ENCODE data around the gene ARRB2. TPM values are rescaled to one million over a fixed set of nuclear protein-coding genes. Genes with fewer than 3 reads are reported as not detected.
A peak's percentile ranks its signal among the peaks of the same experiment; 100 is the strongest.

The ARRB2 gene
- total and polyA plus RNA-seq, 4 experiments from 2014 or later, result 54.5 to 341 (median 198) TPM

DNA sequence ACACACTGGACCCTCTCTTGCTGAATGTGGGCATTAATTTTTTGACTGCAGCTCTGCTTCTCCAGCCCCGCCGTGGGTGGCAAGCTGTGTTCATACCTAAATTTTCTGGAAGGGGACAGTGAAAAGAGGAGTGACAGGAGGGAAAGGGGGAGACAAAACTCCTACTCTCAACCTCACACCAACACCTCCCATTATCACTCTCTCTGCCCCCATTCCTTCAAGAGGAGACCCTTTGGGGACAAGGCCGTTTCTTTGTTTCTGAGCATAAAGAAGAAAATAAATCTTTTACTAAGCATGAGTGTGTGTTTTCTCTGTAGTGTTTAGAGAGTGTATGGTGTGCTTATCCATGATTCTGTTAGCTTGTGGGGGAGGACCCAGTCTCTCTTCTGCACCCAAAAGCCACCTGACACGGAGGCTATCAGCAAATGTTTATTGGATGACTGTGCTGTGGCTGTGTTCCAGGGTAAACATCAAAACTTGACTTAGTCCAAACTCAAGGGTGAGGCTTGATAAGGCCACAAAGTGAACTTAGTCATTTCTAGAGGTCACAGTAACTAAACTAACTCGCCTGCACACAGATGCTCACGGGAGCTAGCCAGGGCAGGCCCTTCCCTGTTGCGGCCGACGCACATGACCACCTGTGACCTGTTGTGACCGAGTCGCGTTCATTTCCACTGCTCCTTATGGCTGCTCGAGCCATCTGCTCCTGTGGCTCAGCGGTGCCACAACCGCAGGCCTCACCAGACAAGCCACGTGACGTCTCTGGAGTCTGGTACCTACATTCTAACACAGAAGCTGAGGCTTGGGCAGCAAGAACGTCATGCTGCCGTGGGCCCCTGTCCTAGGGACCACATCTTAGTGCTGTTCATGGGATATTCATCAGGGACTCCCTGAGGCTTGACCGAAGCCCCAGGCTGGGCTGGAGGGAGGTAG is 11.0 kb downstream of the ARRB2 start:
- H3K4me3 Mint-ChIP-seq, result peak overlapping the region in 1 of 8 donors; percentile 20
- ChIA-PET POLR2A (ENCODE audit: partially characterized antibody) (interaction anchor here (0.5 to 2.9 kb wide), 5 partner anchors 10 to 149 kb away, joined by 3 to 27 read pairs (median 5); partner anchors contain the start of genes ARRB2 and MED11), CTCF (ENCODE audit: partially characterized antibody) (no interaction called here)
- peaks cover 35 to 39% of the 10 kb centered on the region in 2 donors for H3K36me3 Mint-ChIP-seq
- no peak overlapping the region for H3K27ac ChIP-seq (ENCODE audit: low read depth, low read length)
- no peak for DNase-seq
- no peaks in the 10 kb centered on the region for H3K27me3 Mint-ChIP-seq
- H3K9me3 Mint-ChIP-seq, result no peaks in the 10 kb centered on the region
- H3K9me3 ChIP-seq (ENCODE audit: control insufficient read depth in 1 of 2, low read length in 2 of 2), result no peaks in the 10 kb centered on the region
- H3K36me3 ChIP-seq (ENCODE audit: insufficient read depth, low read length), result peaks cover 45% of the 10 kb centered on the region
- H3K4me1 ChIP-seq (ENCODE audit: insufficient read depth, low read length), result peaks cover 6% of the 10 kb centered on the region
- no peak overlapping the region for H3K4me3 ChIP-seq (ENCODE audit: low read length in 2 of 2)
- peak overlapping the region in 6 of 7 donors; percentile 16 to 70 (median 62) for H3K27ac Mint-ChIP-seq
- H3K4me1 Mint-ChIP-seq, result peaks cover 3 to 15% (median 6%) of the 10 kb centered on the region in 4 donors
- intact Hi-C loops (cut with micrococcal nuclease), result no loop called here
- no peaks in the 10 kb centered on the region for H3K27me3 ChIP-seq (ENCODE audit: insufficient read depth, low read length)

DNA sequence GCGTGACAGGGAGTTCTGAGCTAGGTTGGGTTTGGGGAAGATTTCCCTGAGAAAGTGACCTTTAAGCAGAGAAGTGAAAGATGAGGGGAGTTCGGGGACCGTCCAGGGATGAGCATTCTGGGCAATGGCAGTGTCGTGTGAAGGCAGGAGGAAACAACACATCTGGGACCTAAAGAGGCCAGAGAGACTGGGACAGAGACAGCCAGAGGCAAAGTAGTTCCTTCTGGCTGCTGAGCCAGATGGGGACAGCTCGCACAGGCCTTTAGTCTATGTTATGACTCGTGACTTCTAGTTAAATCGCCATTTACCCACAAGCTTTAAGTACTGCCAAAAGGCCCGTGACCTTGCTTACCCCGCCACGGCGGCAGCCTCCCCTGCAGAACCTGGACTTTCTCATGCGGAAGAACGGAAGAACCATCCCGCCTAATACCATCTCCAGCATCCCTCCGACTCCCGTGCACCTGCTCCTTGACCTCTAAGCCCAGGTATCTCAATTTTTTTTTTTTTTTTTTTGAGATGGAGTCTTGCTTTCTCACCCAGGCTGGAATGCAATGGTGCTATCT is 12.3 kb downstream of the ARRB2 start:
- H3K4me3 ChIP-seq (ENCODE audit: low read length in 2 of 2), result no peak overlapping the region
- intact Hi-C loops (cut with micrococcal nuclease), result no loop called here
- peaks cover 27 to 33% of the 10 kb centered on the region in 2 donors for H3K36me3 Mint-ChIP-seq
- H3K4me1 ChIP-seq (ENCODE audit: insufficient read depth, low read length), result no peaks in the 10 kb centered on the region
- peaks cover 33% of the 10 kb centered on the region for H3K36me3 ChIP-seq (ENCODE audit: insufficient read depth, low read length)
- H3K4me1 Mint-ChIP-seq, result peaks cover 0 to 15% (median 4%) of the 10 kb centered on the region in 4 donors
- peak overlapping the region in 4 of 7 donors; percentile 4 to 70 (median 24) for H3K27ac Mint-ChIP-seq
- no peaks in the 10 kb centered on the region for H3K27me3 ChIP-seq (ENCODE audit: insufficient read depth, low read length)
- no peak for DNase-seq
- CTCF ChIA-PET (ENCODE audit: partially characterized antibody), result no interaction called here
- H3K27me3 Mint-ChIP-seq, result no peaks in the 10 kb centered on the region
- no peak overlapping the region for H3K4me3 Mint-ChIP-seq
- H3K27ac ChIP-seq (ENCODE audit: low read depth, low read length), result no peak overlapping the region
- H3K9me3 ChIP-seq (ENCODE audit: control insufficient read depth in 1 of 2, low read length in 2 of 2), result no peaks in the 10 kb centered on the region
- POLR2A ChIA-PET (ENCODE audit: partially characterized antibody), result interaction anchor here (0.8 to 2.9 kb wide), 5 partner anchors 8 to 12 kb away, joined by 3 to 27 read pairs (median 5); partner anchors contain the start of genes ARRB2 and MED11
- no peaks in the 10 kb centered on the region for H3K9me3 Mint-ChIP-seq

DNA sequence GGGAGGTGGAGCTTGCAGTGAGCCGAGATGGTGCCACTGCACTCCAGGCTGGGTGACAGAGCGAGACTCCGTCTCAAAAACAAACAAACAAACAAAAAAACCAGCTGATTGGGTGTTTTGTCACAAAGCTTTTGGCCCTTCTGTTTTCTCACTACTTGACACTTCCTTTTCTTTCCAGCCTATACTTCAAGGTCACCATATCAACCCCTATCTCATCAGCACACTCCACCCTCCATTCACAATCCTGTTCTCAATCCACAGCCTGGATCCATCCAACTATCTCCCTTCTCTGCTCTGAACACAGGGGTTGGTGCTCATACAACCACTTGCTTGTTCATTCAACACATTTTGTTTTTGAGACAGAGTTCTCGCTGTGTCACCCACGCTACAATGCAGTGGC is 14.2 kb downstream of the ARRB2 start:
- Histone ChIP-seq H3K4me3 (ENCODE audit: low read length in 2 of 2) (no peak overlapping the region), H3K36me3 (ENCODE audit: insufficient read depth, low read length) (peaks cover 14% of the 10 kb centered on the region), H3K4me1 (ENCODE audit: insufficient read depth, low read length) (no peaks in the 10 kb centered on the region), H3K9me3 (ENCODE audit: control insufficient read depth in 1 of 2, low read length in 2 of 2) (no peaks in the 10 kb centered on the region), H3K27me3 (ENCODE audit: insufficient read depth, low read length) (no peaks in the 10 kb centered on the region), H3K27ac (ENCODE audit: low read depth, low read length) (no peak overlapping the region)
- Mint-ChIP-seq H3K9me3 (no peaks in the 10 kb centered on the region), H3K4me1 (peaks cover 0 to 15% (median 2%) of the 10 kb centered on the region in 4 donors), H3K27me3 (no peaks in the 10 kb centered on the region), H3K27ac (no peak overlapping the region), H3K4me3 (no peak overlapping the region), H3K36me3 (peaks cover 19 to 20% of the 10 kb centered on the region in 2 donors)
- no peak for DNase-seq
- intact Hi-C loops (cut with micrococcal nuclease), result no loop called here
- CTCF ChIA-PET (ENCODE audit: partially characterized antibody), result no interaction called here
- POLR2A ChIA-PET (ENCODE audit: partially characterized antibody), result interaction anchor here (0.5 to 1.1 kb wide), 4 partner anchors 9 to 240 kb away, joined by 3 to 5 read pairs (median 3); partner anchors contain the start of gene ARRB2

DNA sequence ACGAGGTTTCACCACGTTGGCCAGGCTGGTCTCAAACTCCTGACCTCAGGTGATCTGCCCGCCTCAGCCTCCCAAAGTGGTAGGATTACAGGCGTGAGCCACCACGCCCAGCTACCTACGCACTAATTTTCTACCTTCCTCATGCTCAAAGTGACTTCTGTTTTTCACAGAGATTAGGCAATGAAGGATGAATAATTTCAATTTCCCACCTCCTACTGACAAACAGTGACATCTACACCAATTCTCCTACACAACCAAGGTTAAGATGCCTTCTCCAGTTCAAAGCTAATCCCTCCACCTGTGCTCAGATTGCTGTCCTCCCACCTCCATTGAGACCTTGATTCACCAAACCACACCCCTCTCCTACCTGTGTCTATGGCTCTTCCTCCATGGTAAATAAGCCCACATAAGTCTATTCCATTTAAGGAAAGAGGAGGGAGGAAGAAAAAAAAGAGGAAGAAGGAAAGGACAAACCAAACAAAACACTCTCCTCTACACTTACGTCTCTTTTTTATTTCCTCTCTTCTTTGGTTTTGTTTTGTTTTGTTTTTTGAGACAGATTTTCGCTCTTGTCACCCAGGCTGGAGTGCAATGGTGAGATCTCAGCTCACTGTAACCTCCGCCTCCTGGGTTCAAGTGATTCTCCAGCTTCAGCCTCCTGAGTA is 15.3 kb downstream of the ARRB2 start:
- Mint-ChIP-seq H3K27ac (no peak overlapping the region), H3K4me3 (no peak overlapping the region), H3K4me1 (peaks cover 4 to 19% (median 6%) of the 10 kb centered on the region in 4 donors), H3K36me3 (peaks cover 9 to 12% of the 10 kb centered on the region in 2 donors), H3K9me3 (no peaks in the 10 kb centered on the region), H3K27me3 (no peaks in the 10 kb centered on the region)
- DNase-seq, result no peak
- H3K9me3 ChIP-seq (ENCODE audit: control insufficient read depth in 1 of 2, low read length in 2 of 2), result no peaks in the 10 kb centered on the region
- no peak overlapping the region for H3K4me3 ChIP-seq (ENCODE audit: low read length in 2 of 2)
- intact Hi-C loops (cut with micrococcal nuclease), result no loop called here
- H3K4me1 ChIP-seq (ENCODE audit: insufficient read depth, low read length), result peaks cover 4% of the 10 kb centered on the region
- CTCF ChIA-PET (ENCODE audit: partially characterized antibody), result interaction anchor here (1.7 kb wide), 1 partner anchor 173 kb away, joined by 5 read pairs; the partner anchor contains the start of gene C17orf107
- POLR2A ChIA-PET (ENCODE audit: partially characterized antibody), result no interaction called here
- peaks cover 4% of the 10 kb centered on the region for H3K36me3 ChIP-seq (ENCODE audit: insufficient read depth, low read length)
- H3K27me3 ChIP-seq (ENCODE audit: insufficient read depth, low read length), result no peaks in the 10 kb centered on the region
- H3K27ac ChIP-seq (ENCODE audit: low read depth, low read length), result no peak overlapping the region

DNA sequence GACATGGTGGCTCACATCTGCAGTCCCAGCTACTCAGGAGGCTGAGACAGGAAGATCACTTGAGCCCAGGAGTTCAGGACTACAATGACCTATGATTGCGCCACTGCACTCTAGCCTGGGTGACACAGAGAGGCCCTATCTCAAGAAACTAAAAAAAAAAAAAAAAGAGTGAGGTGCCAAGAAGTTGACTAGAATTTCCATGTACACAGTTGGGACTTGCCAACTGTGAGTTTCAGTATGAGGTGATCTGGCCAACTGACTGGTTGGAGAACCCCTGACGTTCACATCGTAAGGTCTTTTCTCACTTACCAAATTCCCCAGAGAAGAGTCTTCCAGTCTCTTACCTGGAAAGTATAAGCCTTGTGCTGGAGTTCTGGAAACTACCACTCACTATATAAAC is 17.7 kb downstream of the ARRB2 start:
- intact Hi-C loops (cut with micrococcal nuclease), result no loop called here
- peaks cover 17% of the 10 kb centered on the region for H3K4me1 ChIP-seq (ENCODE audit: insufficient read depth, low read length)
- no peaks in the 10 kb centered on the region for H3K9me3 ChIP-seq (ENCODE audit: control insufficient read depth in 1 of 2, low read length in 2 of 2)
- H3K27ac ChIP-seq (ENCODE audit: low read depth, low read length), result no peak overlapping the region
- H3K27ac Mint-ChIP-seq, result no peak overlapping the region
- no peaks in the 10 kb centered on the region for H3K27me3 ChIP-seq (ENCODE audit: insufficient read depth, low read length)
- peaks cover 4% of the 10 kb centered on the region for H3K36me3 ChIP-seq (ENCODE audit: insufficient read depth, low read length)
- H3K4me1 Mint-ChIP-seq, result peaks cover 9 to 26% (median 16%) of the 10 kb centered on the region in 4 donors
- DNase-seq, result no peak
- CTCF ChIA-PET (ENCODE audit: partially characterized antibody), result no interaction called here
- peaks cover 0 to 4% of the 10 kb centered on the region in 2 donors for H3K36me3 Mint-ChIP-seq
- H3K9me3 Mint-ChIP-seq, result no peaks in the 10 kb centered on the region
- H3K4me3 ChIP-seq (ENCODE audit: low read length in 2 of 2), result no peak overlapping the region
- POLR2A ChIA-PET (ENCODE audit: partially characterized antibody), result interaction anchor here (1.1 kb wide), 1 partner anchor 17 kb away, joined by 3 read pairs; no protein-coding TSS in a partner anchor
- H3K27me3 Mint-ChIP-seq, result no peaks in the 10 kb centered on the region
- no peak overlapping the region for H3K4me3 Mint-ChIP-seq

DNA sequence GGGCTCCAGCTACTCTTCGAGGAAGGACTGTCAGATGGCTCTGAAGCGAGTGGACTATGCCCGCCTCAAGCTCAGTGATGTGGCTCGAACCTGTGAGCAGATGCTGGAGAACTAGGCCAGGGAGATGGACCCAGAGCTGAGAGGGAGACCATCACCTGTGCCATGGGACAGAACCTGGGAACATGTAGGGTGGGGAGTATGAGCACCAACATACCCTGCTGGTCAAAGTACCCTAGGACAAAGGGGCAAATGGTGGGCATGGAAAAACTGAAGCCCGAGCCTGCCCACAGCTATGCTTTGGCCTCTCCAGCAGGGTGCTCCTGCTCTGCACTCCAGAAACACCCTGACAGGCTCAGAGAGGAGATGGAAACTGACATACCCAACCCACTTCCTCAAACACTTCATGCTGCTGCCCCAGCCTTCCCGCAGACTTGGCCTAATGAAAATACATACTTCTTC is 22.7 kb downstream of the ARRB2 start:
- no peaks in the 10 kb centered on the region for H3K27me3 ChIP-seq (ENCODE audit: insufficient read depth, low read length)
- no peak overlapping the region for H3K4me3 ChIP-seq (ENCODE audit: low read length in 2 of 2)
- H3K36me3 ChIP-seq (ENCODE audit: insufficient read depth, low read length), result peaks cover 4% of the 10 kb centered on the region
- intact Hi-C loops (cut with micrococcal nuclease), result loop anchor here (5.0 kb wide), 1 partner anchor 209 kb away; the partner anchor contains the start of genes RNF167 and SLC25A11
- Mint-ChIP-seq H3K9me3 (no peaks in the 10 kb centered on the region), H3K27me3 (no peaks in the 10 kb centered on the region), H3K4me3 (peak overlapping the region in 2 of 8 donors; percentile 51 to 67), H3K36me3 (peaks cover 0 to 4% of the 10 kb centered on the region in 2 donors), H3K27ac (peak overlapping the region in 1 of 7 donors; percentile 90), H3K4me1 (peaks cover 9 to 32% (median 16%) of the 10 kb centered on the region in 4 donors)
- DNase-seq, result no peak
- H3K4me1 ChIP-seq (ENCODE audit: insufficient read depth, low read length), result peaks cover 18% of the 10 kb centered on the region
- no peak overlapping the region for H3K27ac ChIP-seq (ENCODE audit: low read depth, low read length)
- POLR2A ChIA-PET (ENCODE audit: partially characterized antibody), result interaction anchor here (3.9 kb wide), 1 partner anchor 20 kb away, joined by 52 read pairs; the partner anchor contains the start of gene ARRB2
- CTCF ChIA-PET (ENCODE audit: partially characterized antibody), result interaction anchor here (1.1 to 3.1 kb wide), 6 partner anchors 18 to 149 kb away, joined by 3 to 28 read pairs (median 10); partner anchors contain the start of genes ARRB2 and GLTPD2
- no peaks in the 10 kb centered on the region for H3K9me3 ChIP-seq (ENCODE audit: control insufficient read depth in 1 of 2, low read length in 2 of 2)
